ENCODE results near the gene IDI1.

DNA sequence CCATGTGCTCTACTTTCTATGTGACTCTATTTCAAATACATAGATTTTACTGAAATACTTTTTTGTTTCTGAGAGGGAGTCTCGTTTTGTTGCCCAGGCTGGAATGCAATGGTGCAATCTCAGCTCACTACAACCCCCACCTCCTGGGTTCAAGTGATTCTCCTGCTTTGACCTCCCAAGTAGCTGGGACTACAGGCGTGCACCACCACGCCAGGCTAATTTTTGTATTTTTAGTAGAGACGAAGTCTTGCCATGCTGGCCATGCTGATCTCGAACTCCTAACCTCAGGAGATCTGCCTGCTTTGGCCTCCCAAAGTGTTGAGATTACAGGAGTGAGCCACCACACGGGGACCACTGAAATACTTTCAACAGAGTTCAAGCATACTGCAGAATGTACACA lies 3.5 kb downstream of the IDI1 start:
- TF ChIP-seq RFX5 (IDR thresholded peaks at IDR 0.05; ENCODE audit: low read depth, low read length) (no peak), RCOR1 (IDR thresholded peaks at IDR 0.05; ENCODE audit: insufficient replicate concordance, low read length) (no peak), CEBPB (IDR thresholded peaks at IDR 0.05; ENCODE audit: low read depth, low read length) (no peak), POLR2A (IDR thresholded peaks at IDR 0.05; ENCODE audit: low read depth, low read length) (no peak), FOS (IDR thresholded peaks at IDR 0.05; ENCODE audit: low read depth, low read length) (no peak), MAZ (IDR thresholded peaks at IDR 0.05; ENCODE audit: borderline replicate concordance, low read depth, low read length) (no peak), MXI1 (IDR thresholded peaks at IDR 0.05; ENCODE audit: borderline replicate concordance, low read depth, low read length) (no peak), CHD1 (IDR thresholded peaks at IDR 0.05; ENCODE audit: low read depth, low read length) (no peak)
- TF ChIP-seq, protein P1, sequence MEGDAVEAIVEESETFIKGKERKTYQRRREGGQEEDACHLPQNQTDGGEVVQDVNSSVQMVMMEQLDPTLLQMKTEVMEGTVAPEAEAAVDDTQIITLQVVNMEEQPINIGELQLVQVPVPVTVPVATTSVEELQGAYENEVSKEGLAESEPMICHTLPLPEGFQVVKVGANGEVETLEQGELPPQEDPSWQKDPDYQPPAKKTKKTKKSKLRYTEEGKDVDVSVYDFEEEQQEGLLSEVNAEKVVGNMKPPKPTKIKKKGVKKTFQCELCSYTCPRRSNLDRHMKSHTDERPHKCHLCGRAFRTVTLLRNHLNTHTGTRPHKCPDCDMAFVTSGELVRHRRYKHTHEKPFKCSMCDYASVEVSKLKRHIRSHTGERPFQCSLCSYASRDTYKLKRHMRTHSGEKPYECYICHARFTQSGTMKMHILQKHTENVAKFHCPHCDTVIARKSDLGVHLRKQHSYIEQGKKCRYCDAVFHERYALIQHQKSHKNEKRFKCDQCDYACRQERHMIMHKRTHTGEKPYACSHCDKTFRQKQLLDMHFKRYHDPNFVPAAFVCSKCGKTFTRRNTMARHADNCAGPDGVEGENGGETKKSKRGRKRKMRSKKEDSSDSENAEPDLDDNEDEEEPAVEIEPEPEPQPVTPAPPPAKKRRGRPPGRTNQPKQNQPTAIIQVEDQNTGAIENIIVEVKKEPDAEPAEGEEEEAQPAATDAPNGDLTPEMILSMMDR (conservative IDR thresholded peaks at IDR 0.05; ENCODE audit: low read depth, low read length) = no peak
- TF ChIP-seq, protein P2, sequence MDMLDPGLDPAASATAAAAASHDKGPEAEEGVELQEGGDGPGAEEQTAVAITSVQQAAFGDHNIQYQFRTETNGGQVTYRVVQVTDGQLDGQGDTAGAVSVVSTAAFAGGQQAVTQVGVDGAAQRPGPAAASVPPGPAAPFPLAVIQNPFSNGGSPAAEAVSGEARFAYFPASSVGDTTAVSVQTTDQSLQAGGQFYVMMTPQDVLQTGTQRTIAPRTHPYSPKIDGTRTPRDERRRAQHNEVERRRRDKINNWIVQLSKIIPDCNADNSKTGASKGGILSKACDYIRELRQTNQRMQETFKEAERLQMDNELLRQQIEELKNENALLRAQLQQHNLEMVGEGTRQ (IDR thresholded peaks at IDR 0.05; ENCODE audit: low read depth, low read length) = no peak
- TF ChIP-seq, protein P3, sequence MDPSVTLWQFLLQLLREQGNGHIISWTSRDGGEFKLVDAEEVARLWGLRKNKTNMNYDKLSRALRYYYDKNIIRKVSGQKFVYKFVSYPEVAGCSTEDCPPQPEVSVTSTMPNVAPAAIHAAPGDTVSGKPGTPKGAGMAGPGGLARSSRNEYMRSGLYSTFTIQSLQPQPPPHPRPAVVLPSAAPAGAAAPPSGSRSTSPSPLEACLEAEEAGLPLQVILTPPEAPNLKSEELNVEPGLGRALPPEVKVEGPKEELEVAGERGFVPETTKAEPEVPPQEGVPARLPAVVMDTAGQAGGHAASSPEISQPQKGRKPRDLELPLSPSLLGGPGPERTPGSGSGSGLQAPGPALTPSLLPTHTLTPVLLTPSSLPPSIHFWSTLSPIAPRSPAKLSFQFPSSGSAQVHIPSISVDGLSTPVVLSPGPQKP (IDR thresholded peaks at IDR 0.05; ENCODE audit: borderline replicate concordance, low read depth, low read length) = no peak
